Peyer's patch (tissue), 4 donors: ENCODE data around the gene NOBOX. TPM values are rescaled to one million over a fixed set of nuclear protein-coding genes. Genes with fewer than 3 reads are reported as not detected.
"Not testable (repeated sequence)": the region's sequence is repeated elsewhere in the genome, so short reads cannot be mapped to it uniquely, and the experiment has no call there.

Experiments
- DNase-seq, 3 donors: peaks; one replicate each; pipeline ENCODE4 v3.0.0-alpha.2; 2017 to 2019
- H3K27ac ChIP-seq, 4 donors: fragments of 200-600 bp; sonication (generic); one replicate each; pipeline ENCODE4 v1.5.1; 2016 to 2019
- H3K27me3 ChIP-seq, 2 donors: fragments of 200-600 bp; sonication (generic); one replicate each; pipeline ENCODE4 v1.5.1; 2019
- H3K36me3 ChIP-seq, 3 donors: fragments of 200-600 bp; sonication (generic); one replicate each; pipeline ENCODE4 v1.5.1; 2016 to 2019
- H3K4me1 ChIP-seq, 4 donors: fragments of 200-600 bp; sonication (generic); one replicate each; pipeline ENCODE4 v1.5.1; 2016 to 2019
- H3K4me3 ChIP-seq, 4 donors: fragments of 200-600 bp; sonication (generic); 1 replicate in 3 of 4; 2 replicates in 1 of 4; pipeline ENCODE4 v1.5.1; 2016 to 2019; ENCODE audit warnings: mild to moderate bottlenecking in 1 of 4
- H3K9me3 ChIP-seq, 4 donors: fragments of 200-600 bp; sonication (generic); one replicate each; pipeline ENCODE4 v1.5.1; 2016 to 2019; ENCODE audit warnings: mild to moderate bottlenecking in 1 of 4
- CTCF ChIP-seq, 6 experiments: fragments of 450-650 bp in 4 of 6; fragments of 200-600 bp in 2 of 6; sonication (generic) in 1 of 6; IDR thresholded peaks; one replicate each; pipeline ENCODE4 v1.5.1; 2017 to 2019; ENCODE audit warnings: antibody characterized with exemption in 6 of 6, mild to moderate bottlenecking in 3 of 6, moderate library complexity in 1 of 6
- POLR2A ChIP-seq, 2 donors: fragments of 450-650 bp; IDR thresholded peaks; one replicate each; pipeline ENCODE4 v1.5.1; 2017; ENCODE audit warnings: antibody characterized with exemption in 2 of 2, mild to moderate bottlenecking in 2 of 2, moderate library complexity in 2 of 2
- total RNA-seq, 4 donors: library from RNA; depleted of rRNA; stranded (reverse); fragments of >200 nt; gene quantifications; one replicate each; pipeline ENCODE4 v1.1.0, GENCODE V29; 2016

NOBOX gene
- total RNA-seq, 4 donors from 2014 or later = not detected

- TF ChIP-seq CTCF (IDR thresholded peaks at IDR 0.05) = peak in 5 of 6 experiments; percentile 42 to 66 (median 57)
- TF ChIP-seq POLR2A (IDR thresholded peaks at IDR 0.05) = no peak
- peak in 2 of 3 donors; percentile 37 to 79 for DNase-seq
- Histone ChIP-seq H3K36me3 (no peaks in the 10 kb centered on the region), H3K4me1 (no peaks in the 10 kb centered on the region), H3K4me3 (no peak overlapping the region), H3K27me3 (no peaks in the 10 kb centered on the region), H3K27ac (no peak overlapping the region), H3K9me3 (no peaks in the 10 kb centered on the region)
Measured at GRCh38 chr7:144437370-144438191, 34.1 kb upstream of the NOBOX start.

- H3K4me3 ChIP-seq = no peak overlapping the region
- DNase-seq = no peak
- H3K27ac ChIP-seq = no peak overlapping the region
- H3K9me3 ChIP-seq = no peaks in the 10 kb centered on the region
- no peaks in the 10 kb centered on the region for H3K36me3 ChIP-seq
- no peak for TF ChIP-seq CTCF (IDR thresholded peaks at IDR 0.05)
- H3K27me3 ChIP-seq = no peaks in the 10 kb centered on the region
- no peaks in the 10 kb centered on the region for H3K4me1 ChIP-seq
Measured at GRCh38 chr7:144436500-144436899, 33.0 kb upstream of the NOBOX start.

GRCh38 chr7:144428431-144428830 is 24.9 kb upstream of the NOBOX start:
- Histone ChIP-seq H3K36me3 (no peaks in the 10 kb centered on the region), H3K27ac (no peak overlapping the region), H3K27me3 (no peaks in the 10 kb centered on the region), H3K4me3 (no peak overlapping the region), H3K9me3 (peaks cover 0 to 5% (median 3%) of the 10 kb centered on the region in 4 donors), H3K4me1 (no peaks in the 10 kb centered on the region)
- no peak for DNase-seq
- TF ChIP-seq POLR2A (IDR thresholded peaks at IDR 0.05) (no peak), CTCF (IDR thresholded peaks at IDR 0.05) (no peak)

- H3K36me3 ChIP-seq, H3K27me3 ChIP-seq, H3K27ac ChIP-seq, DNase-seq, H3K4me3 ChIP-seq, H3K9me3 ChIP-seq, H3K4me1 ChIP-seq: not testable (repeated sequence)
Measured at GRCh38 chr7:144427539-144427938, 24.0 kb upstream of the NOBOX start.

GRCh38 chr7:144418931-144419330 is 15.4 kb upstream of the NOBOX start:
- H3K36me3 ChIP-seq, H3K4me3 ChIP-seq, DNase-seq, H3K4me1 ChIP-seq, H3K27ac ChIP-seq, H3K9me3 ChIP-seq, H3K27me3 ChIP-seq: not testable (repeated sequence)

GRCh38 chr7:144416341-144416740 is 12.8 kb upstream of the NOBOX start:
- no peaks in the 10 kb centered on the region for H3K9me3 ChIP-seq
- no peak for TF ChIP-seq POLR2A (IDR thresholded peaks at IDR 0.05)
- no peak for TF ChIP-seq CTCF (IDR thresholded peaks at IDR 0.05)
- no peak overlapping the region for H3K27ac ChIP-seq
- H3K4me1 ChIP-seq = no peaks in the 10 kb centered on the region
- H3K36me3 ChIP-seq = no peaks in the 10 kb centered on the region
- no peaks in the 10 kb centered on the region for H3K27me3 ChIP-seq
- no peak overlapping the region for H3K4me3 ChIP-seq
- DNase-seq = no peak

GRCh38 chr7:144415858-144416257 is 12.4 kb upstream of the NOBOX start:
- no peak overlapping the region for H3K27ac ChIP-seq
- TF ChIP-seq POLR2A (IDR thresholded peaks at IDR 0.05) (no peak), CTCF (IDR thresholded peaks at IDR 0.05) (no peak)
- H3K4me3 ChIP-seq = no peak overlapping the region
- DNase-seq = no peak
- no peaks in the 10 kb centered on the region for H3K36me3 ChIP-seq
- H3K9me3 ChIP-seq = no peaks in the 10 kb centered on the region
- H3K4me1 ChIP-seq = no peaks in the 10 kb centered on the region
- H3K27me3 ChIP-seq = no peaks in the 10 kb centered on the region
